HTR-8/SVneo (cell line): ENCODE data around the gene RERG.

ENCODE experiments used
- DNase-seq: peaks from one replicate; pipeline ENCODE4 v3.0.0; 2011; ENCODE audit warnings: low spot score, mixed read lengths; ENCODE audit not compliant: insufficient read length
- FAIRE-seq: peaks from 2 replicates; lab custom pipeline; 2011; peaks lifted over from hg19 to GRCh38; lab: Jason Lieb, UNC

The RERG gene

GRCh38 chr12:15222219-15222618 is 1.0 kb upstream of the RERG start:
- FAIRE-seq (no peak), DNase-seq (no peak)

DNA sequence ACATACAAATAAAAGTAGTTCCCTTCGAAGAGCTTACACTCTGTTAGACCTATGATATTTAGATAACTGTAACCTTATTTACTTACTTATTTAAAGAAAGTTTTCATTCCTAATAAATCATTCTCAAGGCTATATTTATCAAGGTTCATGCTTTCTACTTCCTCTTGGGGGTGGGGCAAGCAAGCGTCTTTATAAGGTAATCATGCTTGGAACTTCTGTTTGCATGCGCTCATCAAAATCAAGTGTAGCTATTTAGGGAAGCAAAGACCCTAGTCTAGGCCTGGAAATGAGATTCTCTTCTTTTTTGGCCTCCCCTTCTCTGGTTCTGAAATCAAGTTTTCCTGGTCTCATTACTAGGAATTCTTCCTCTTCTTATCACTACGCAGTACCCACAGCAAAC is 766 bp downstream of the RERG start:
- DNase-seq = no peak
- FAIRE-seq = no peak

GRCh38 chr12:15218794-15219193 is 2.4 kb downstream of the RERG start:
- FAIRE-seq (no peak), DNase-seq (no peak)

DNA sequence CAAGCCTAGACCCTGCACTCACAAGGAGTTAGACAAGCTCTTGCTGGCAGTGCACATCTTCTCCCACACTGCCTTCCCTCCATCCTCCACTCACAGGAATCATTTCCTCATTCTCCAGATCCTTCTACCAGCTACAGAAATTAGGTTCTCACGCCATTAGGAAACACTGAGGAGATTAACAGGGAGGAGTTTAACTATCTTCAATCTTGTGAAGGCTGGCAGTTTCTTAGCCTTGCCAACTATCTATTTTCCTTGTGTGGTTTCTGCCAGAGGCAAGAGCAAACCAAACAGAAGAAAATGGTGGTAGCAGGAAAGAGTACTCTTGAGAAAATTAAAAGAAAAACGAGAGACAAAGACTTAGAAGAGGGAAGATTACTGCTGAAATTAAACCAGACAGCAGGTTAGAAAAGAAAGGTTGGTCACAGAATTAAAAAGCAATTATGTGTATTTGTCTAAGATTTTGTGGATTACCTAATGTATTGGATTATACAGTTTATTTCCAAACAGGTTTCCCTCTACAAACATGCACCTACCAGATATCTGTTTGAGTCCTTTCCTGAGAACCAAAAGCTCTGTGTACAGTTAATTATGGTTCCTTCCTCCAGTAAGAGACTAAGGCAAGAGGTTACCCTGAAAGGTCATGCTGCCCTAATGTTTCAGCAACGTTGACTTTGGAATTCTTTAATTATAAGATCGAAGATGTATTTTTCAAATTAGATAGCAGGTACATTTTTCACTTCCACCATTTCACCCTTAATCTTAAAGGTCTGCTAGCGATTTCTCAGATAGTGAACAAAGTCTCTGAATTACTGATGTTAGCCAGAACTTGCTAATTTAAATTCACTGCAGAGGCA is 5.0 kb downstream of the RERG start:
- no peak for FAIRE-seq
- no peak for DNase-seq

DNA sequence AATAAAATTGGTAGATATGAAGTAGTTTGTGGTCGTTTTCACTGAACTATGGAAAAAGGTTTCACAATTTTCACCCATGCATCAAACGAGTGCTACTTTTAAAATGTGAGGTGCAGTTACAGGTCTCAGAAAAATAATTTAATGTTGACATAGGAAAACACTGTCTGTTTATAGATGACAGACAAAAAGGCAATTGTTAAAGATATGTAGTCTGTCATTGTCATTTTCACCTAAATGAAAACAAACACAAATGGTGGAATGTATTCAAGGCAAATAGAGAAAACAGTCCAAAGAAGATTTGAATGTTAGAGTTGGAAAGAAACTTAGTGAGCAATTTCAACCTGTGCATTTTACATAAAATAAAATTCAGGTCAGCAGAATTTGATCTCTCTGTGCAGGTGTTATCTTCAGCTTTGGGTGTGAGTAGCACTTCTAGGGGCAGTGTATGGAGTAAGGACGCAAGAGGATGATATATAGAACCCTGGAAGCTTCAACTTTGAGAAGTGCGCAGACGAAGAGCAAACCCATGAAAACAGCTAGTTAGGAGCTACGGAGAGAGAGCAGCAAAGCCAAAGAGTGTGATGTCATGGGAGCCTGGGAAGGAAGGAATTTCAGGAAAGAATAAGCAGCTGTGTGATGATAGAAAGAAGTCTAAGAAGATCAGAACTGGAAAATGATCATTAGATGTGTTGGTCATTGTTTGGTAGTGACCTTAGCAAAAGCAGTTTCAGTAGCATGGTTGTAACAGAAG is 6.2 kb downstream of the RERG start:
- DNase-seq (no peak), FAIRE-seq (no peak)

- no peak for DNase-seq
- no peak for FAIRE-seq
Observed at GRCh38 chr12:15212930-15213329, 8.3 kb downstream of the RERG start.

DNA sequence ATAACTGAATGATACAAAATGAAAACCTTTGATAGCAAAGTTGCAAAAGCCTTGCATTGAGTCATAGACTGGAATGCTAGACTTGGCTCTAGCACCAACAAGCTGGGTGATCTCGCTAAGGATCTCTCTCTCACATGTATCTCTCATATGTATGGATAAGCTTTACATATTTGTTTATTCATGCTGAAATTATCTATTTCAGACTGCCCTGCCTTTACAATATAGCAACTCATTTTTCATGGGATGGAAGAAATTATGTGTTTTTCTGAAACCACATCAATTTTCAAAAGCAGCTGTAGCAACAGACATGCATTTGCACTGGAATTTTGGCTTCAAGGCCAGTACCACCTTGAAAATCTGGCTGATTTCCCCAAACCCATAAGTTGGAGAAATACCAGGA is 11.4 kb downstream of the RERG start:
- FAIRE-seq = no peak
- no peak for DNase-seq

DNA sequence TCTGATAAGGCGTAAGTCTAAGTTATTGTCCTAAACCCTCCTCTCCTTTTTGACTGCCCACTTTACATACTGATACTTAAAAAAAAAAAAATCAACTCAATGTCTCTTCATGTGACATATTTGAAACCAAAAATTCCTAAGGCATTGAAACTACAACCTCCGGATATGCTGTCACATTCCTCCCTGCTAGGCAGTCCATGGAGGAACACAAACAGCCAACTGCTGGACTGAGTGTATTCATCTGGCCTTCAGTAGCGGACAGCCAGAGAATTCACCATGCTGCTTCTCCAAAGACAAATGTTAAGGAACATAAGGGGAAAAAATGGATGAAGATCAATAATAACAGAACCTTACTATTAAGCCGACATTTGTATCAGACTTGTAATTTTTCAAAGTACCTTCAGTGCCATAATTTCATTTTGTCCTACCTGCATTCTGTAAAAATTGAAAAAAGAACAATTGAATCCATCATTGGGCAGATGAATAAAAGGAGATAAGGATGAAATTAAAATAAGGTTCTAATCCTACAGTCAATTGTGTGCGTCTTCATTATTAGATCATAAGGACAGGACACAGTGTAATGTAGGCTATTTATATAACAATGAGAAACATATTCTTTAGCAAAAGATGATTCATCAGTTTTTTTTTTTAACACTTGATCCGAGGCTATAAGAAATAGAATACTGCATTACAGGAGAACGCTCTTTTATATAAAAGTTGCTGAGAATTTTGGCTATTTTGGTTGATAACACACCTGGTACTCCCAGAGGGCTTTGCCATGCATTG is 12.2 kb downstream of the RERG start:
- DNase-seq (no peak), FAIRE-seq (no peak)

DNA sequence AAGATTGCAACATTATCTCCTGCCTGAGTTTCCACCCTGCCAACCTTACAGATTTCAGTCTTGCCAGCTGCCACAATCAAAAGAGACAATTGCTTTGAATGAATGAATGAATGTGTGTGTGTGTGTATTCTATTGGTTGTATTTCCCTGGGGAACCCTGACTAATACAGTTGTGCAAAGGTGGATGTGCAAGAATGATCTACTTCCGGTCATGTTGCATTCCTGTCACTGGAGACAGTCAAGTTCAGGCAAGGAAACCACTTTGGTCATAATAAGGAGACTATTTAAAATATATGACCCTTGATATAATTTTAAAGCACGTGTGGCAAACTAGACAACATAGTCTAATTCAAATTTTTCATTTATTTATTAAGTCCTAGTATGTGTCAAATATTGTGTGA is 13.1 kb downstream of the RERG start:
- DNase-seq (no peak), FAIRE-seq (no peak)

GRCh38 chr12:15206831-15207389 is 14.3 kb downstream of the RERG start:
- DNase-seq = no peak
- FAIRE-seq = no peak

GRCh38 chr12:15206338-15206737 is 14.9 kb downstream of the RERG start:
- no peak for DNase-seq
- FAIRE-seq = no peak

GRCh38 chr12:15205341-15206010 is 15.7 kb downstream of the RERG start:
- DNase-seq = no peak
- no peak for FAIRE-seq

DNA sequence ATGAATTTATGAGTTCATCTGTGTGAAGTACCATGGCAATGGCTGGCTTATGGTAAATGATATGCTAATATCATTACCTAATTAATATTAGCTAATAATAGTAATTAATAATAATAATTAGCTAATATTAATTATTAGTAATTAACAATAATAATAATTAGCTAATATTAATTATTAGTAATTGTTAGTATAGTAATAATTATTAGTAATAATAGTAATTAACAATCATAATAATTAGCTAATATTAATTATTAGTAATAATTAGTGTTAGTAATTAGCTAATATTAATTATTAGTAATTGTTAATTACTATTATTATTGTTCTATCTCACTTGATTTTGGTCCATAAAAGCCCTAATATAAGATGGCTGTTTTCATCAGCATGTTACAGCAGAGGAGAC is 19.8 kb downstream of the RERG start:
- DNase-seq (no peak), FAIRE-seq (no peak)

- DNase-seq = no peak
- no peak for FAIRE-seq
Observed at GRCh38 chr12:15201056-15201455, 20.2 kb downstream of the RERG start.

DNA sequence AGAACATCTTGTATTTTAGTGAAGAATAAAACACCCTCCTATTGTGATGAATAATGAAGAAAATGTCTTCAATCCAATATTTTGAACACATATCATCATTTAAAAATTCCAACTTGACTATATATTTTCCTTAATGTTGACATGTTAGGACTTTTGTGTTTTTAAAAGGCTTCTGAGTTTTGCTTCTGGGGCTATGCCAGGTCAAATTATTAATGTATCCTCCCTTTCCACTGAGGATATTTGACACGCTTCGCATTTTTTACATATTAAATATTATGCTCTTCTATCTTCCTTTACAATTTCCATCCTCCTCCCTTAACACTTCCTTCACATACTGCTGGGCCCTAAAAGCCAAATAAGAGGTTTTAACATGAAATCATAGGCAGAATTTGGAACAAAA is 20.6 kb downstream of the RERG start:
- no peak for DNase-seq

DNA sequence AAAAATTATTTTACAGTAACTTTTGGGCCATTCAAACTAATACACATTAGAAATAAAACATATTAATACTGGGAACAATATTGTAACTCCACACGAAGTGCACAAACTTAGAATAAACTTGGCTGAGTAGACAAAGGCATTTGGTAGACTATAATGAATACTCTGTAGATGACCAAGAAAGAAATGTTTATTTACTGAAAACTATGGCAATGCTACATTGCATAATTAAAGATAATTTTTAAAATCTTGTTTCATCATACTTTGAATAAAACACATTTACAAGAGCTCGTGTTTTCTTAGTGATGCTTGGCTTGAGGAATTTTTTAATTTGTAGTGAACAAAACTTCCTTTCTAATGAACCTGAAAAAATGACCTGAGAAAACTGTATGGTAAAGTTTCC is 21.3 kb downstream of the RERG start:
- FAIRE-seq = no peak
- DNase-seq = no peak

More for the DNA sequence above, 20.6 kb downstream of the RERG start:
- no peak for FAIRE-seq

DNA sequence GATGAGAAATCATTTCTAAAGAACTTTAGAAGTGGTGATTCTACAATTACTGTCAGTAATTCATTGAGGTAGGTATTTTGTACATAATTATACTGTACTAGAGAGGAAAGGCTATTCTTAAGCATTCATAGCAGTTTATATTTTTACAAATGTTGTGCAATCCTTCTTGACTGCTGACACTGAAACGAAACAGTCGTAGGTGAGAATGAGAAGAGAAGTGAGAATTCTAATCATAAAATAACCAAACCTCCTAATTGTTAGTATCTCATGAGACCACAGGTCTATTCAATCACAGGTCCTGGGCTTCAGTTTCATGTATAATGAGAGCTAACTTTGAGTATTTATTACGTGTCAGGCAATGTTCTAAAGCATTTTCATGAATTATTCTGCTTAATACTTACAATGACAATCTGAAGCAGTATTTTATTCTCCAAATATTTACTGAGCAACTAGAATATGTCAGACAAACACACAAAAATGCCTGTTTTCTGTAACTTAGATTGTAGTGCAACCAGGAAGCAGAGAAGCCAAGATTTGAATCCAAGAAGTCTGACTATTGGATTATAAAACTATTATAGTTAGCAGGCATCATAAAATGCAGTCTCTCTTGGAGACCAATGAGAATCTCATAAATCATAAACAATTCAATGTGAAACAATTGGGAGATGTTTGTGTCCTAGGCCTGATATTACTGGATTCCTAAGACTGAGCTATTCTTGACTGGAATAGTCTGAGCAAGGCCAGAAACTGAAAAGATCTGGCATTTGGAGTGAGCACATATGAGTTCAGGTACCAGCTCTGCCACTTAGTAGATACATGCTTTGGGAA is 24.3 kb downstream of the RERG start:
- no peak for FAIRE-seq
- DNase-seq = no peak

GRCh38 chr12:15196221-15196620 is 25.0 kb downstream of the RERG start:
- DNase-seq (no peak), FAIRE-seq (no peak)
